ENCODE measurements around the gene LEP. TPM values are rescaled to one million over a fixed set of nuclear protein-coding genes. Genes with fewer than 3 reads are reported as not detected.

LEP gene
- total RNA-seq, 1 experiment from 2014 or later = not detected

GRCh38 chr7:128253701-128254100 lies 12.6 kb downstream of the LEP start (continued):
- TF ChIP-seq ZNF532 (CRISPR knock-in tag; IDR thresholded peaks at IDR 0.05; ENCODE audit: borderline replicate concordance) = no peak

GRCh38 chr7:128254470-128254869 lies 13.4 kb downstream of the LEP start:
- Mint-ChIP-seq H3K36me3 (no peaks in the 10 kb centered on the region), H3K27ac (no peak overlapping the region), H3K9me3 (peaks cover 16% of the 10 kb centered on the region), H3K4me3 (no peak overlapping the region), H3K27me3 (ENCODE audit: low read depth) (0 out of 2 replicates have a peak, but pooled peaks cover 3% of the 10 kb centered on the region), H3K4me1 (peaks cover 6% of the 10 kb centered on the region)
- TF ChIP-seq RELA (CRISPR knock-in tag; IDR thresholded peaks at IDR 0.05; ENCODE audit: borderline replicate concordance) = no peak
- ChIA-PET POLR2A (interaction anchor here (0.6 kb wide), 1 partner anchor 25 kb away, joined by 4 read pairs; no protein-coding TSS in a partner anchor), CTCF (no interaction called here)
- ATAC-seq (no peak), DNase-seq (ENCODE audit: low spot score) (no peak)

GRCh38 chr7:128255271-128255670 lies 14.2 kb downstream of the LEP start:
- POLR2A ChIA-PET = no interaction called here
- Mint-ChIP-seq H3K36me3 (no peaks in the 10 kb centered on the region), H3K4me1 (peaks cover 14% of the 10 kb centered on the region), H3K27ac (no peak overlapping the region), H3K4me3 (no peak overlapping the region), H3K27me3 (ENCODE audit: low read depth) (0 out of 2 replicates have a peak, but pooled peaks cover 3% of the 10 kb centered on the region), H3K9me3 (peaks cover 16% of the 10 kb centered on the region)
- DNase-seq (ENCODE audit: low spot score) (no peak), ATAC-seq (no peak)
- CTCF ChIA-PET = no interaction called here
- TF ChIP-seq, protein P1, sequence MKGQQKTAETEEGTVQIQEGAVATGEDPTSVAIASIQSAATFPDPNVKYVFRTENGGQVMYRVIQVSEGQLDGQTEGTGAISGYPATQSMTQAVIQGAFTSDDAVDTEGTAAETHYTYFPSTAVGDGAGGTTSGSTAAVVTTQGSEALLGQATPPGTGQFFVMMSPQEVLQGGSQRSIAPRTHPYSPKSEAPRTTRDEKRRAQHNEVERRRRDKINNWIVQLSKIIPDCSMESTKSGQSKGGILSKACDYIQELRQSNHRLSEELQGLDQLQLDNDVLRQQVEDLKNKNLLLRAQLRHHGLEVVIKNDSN (CRISPR knock-in tag; IDR thresholded peaks at IDR 0.05) = no peak
- TF ChIP-seq MAX (CRISPR knock-in tag; IDR thresholded peaks at IDR 0.05) (no peak), JAZF1 (CRISPR knock-in tag; IDR thresholded peaks at IDR 0.05) (no peak), PRDM15 (CRISPR knock-in tag; IDR thresholded peaks at IDR 0.05) (no peak), ZNF263 (CRISPR knock-in tag; IDR thresholded peaks at IDR 0.05; ENCODE audit: low read depth) (no peak), RELA (CRISPR knock-in tag; IDR thresholded peaks at IDR 0.05; ENCODE audit: borderline replicate concordance) (no peak), ATF1 (CRISPR knock-in tag; IDR thresholded peaks at IDR 0.05) (no peak), CBFB (CRISPR knock-in tag; IDR thresholded peaks at IDR 0.05; ENCODE audit: low read depth) (no peak), RORB (CRISPR knock-in tag; IDR thresholded peaks at IDR 0.05) (no peak), ZBTB21 (CRISPR knock-in tag; IDR thresholded peaks at IDR 0.05; ENCODE audit: borderline replicate concordance) (no peak), NFE2L1 (CRISPR knock-in tag; IDR thresholded peaks at IDR 0.05) (no peak)
- TF ChIP-seq, protein P2, sequence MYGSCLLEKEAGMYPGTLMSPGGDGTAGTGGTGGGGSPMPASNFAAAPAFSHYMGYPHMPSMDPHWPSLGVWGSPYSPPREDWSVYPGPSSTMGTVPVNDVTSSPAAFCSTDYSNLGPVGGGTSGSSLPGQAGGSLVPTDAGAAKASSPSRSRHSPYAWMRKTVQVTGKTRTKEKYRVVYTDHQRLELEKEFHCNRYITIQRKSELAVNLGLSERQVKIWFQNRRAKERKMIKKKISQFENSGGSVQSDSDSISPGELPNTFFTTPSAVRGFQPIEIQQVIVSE (CRISPR knock-in tag; IDR thresholded peaks at IDR 0.05; ENCODE audit: borderline replicate concordance) = no peak
- TF ChIP-seq, protein P3, sequence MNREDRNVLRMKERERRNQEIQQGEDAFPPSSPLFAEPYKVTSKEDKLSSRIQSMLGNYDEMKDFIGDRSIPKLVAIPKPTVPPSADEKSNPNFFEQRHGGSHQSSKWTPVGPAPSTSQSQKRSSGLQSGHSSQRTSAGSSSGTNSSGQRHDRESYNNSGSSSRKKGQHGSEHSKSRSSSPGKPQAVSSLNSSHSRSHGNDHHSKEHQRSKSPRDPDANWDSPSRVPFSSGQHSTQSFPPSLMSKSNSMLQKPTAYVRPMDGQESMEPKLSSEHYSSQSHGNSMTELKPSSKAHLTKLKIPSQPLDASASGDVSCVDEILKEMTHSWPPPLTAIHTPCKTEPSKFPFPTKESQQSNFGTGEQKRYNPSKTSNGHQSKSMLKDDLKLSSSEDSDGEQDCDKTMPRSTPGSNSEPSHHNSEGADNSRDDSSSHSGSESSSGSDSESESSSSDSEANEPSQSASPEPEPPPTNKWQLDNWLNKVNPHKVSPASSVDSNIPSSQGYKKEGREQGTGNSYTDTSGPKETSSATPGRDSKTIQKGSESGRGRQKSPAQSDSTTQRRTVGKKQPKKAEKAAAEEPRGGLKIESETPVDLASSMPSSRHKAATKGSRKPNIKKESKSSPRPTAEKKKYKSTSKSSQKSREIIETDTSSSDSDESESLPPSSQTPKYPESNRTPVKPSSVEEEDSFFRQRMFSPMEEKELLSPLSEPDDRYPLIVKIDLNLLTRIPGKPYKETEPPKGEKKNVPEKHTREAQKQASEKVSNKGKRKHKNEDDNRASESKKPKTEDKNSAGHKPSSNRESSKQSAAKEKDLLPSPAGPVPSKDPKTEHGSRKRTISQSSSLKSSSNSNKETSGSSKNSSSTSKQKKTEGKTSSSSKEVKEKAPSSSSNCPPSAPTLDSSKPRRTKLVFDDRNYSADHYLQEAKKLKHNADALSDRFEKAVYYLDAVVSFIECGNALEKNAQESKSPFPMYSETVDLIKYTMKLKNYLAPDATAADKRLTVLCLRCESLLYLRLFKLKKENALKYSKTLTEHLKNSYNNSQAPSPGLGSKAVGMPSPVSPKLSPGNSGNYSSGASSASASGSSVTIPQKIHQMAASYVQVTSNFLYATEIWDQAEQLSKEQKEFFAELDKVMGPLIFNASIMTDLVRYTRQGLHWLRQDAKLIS (CRISPR knock-in tag; IDR thresholded peaks at IDR 0.05; ENCODE audit: borderline replicate concordance) = no peak

All from WTC11 (cell line).